GM18505 (cell line): ENCODE measurements around the gene MCRIP2.

ENCODE experiments used
- ATAC-seq: cut with Tn5 transposase; IDR thresholded peaks from one replicate; pipeline ENCODE4 v1.9.1; 2021; ENCODE audit not compliant: unreplicated experiment
- POLR2A ChIP-seq: IDR thresholded peaks from 4 replicates; pipeline ENCODE4 v1.6.1; 2011; ENCODE audit warnings: borderline replicate concordance; ENCODE audit not compliant: insufficient read depth, insufficient read length; ENCODE audit errors: extremely low read depth

The MCRIP2 gene

DNA sequence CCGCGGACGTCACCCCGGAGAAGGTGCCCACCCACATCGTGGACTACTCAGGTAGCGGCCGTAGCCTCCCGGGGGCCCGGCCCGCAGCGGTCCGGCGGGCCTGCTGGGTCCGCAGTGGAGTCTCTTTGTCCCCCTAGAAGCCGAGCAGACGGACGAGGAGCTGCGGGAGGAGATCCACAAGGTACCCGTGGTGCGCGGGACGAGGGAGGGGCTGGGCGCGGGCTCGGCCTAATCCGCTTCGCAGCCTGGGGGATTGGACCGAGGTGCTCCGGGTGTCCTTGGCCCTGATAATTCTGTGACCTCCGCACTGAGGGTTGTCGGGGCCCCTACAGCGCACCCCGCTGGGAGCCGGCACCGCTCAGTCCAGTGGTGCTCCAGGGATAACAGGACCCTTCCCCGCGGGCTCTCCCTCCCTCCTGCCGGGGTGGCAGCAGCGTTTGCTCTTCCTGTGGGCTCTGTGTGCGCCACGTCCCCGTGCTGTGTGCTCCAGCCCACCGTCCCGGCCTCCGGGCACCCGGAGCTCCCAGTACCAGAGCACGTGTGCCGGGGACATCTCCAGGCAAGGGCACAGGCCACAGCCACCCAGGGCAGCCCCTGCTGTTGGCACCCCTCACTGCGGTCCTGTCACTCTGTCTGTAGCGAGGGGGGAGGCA is 27.0 kb downstream of the MCRIP2 start:
- no peak for TF ChIP-seq POLR2A
- peak; percentile 1 for ATAC-seq

DNA sequence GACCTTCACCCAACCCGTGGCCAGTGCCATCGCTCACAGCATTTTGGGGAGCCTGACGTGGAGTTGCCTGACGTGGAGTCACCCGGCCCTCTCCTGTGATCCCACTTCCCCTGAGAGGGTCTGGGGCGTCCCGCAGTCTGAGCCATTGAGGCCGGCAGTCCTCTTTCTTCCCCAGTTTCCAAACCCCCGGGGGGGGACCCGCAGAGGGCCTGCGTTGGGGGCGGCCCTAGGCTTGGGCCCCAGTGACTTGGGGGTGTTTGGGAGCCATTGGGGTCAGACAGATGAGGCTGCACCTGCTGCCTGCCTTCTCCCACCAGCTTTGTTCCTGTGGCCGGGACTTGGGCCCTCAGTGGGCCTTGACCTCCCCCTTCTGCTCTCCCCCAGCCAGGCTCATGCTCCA is 28.0 kb downstream of the MCRIP2 start:
- no peak for ATAC-seq
- no peak for TF ChIP-seq POLR2A

DNA sequence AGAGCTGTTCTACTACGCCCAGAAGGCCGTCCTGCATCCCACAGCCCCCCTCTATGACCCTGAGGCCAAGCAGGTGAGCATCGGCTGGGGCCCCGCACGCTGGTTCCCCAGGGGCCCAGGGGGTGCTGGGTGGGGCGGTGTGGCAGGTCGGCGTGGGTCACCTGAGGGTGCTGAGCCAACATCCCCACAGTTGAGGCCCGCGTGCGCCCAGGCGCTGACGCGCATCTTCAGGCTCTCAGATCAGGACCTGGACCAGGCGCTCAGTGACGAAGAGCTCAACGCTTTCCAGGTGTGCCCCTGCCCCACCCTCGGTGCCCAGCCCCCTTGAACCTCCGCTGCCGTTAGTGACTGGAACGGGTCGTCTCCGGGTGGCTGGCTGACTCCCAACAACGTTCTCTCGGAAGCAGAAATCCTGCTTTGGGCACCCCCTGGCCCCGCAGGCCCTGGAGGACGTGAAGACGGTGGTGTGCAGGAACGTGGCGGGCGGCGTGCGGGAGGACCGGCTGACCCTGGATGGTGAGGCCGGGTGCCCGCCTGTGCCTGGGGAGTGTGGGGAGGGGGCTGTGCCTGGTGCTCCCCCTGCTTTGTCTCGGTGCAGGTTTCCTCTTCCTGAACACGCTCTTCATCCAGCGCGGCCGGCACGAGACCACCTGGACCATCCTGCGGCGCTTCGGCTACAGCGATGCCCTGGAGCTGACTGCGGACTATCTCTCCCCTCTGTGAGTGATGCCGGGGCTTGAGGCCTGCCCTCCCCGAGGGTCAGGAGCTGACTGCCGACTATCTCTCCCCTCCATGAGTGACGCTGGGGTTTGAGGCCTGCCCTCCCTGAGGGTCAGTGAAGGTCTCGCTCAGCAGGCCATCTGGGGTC is 29.1 kb downstream of the MCRIP2 start:
- no peak for ATAC-seq
- TF ChIP-seq POLR2A, result no peak

DNA sequence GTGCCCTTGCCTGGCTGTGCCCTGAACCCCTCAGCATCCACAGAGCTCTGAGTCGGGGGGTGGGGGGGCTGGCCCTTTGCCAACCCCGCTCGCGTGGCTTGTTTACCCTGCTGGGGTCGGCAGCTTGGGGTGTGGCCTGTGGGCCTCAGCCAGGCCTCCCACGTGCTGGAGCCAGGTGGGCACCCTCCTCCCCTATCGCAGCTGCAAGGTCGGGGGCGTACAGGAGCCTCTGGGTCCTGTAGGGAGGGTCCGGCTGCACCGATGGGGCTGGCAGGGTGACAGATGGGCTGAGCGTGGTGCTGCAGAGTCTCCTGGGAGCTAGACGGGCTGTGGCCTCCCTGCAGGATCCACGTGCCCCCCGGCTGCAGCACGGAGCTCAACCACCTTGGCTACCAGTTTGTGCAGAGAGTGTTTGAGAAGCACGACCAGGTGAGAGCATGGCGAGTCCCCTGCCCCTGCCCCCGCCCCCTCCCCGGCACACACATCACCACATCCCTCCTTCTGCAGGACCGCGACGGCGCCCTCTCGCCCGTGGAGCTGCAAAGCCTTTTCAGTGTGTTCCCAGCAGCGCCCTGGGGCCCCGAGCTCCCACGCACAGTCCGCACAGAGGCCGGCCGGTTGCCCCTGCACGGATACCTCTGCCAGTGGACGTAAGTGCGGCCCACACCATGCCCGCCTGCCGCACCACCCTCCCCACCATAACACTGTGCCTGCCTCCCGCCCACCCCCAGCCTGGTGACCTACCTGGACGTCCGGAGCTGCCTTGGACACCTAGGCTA is 29.9 kb downstream of the MCRIP2 start:
- ATAC-seq, result no peak

DNA sequence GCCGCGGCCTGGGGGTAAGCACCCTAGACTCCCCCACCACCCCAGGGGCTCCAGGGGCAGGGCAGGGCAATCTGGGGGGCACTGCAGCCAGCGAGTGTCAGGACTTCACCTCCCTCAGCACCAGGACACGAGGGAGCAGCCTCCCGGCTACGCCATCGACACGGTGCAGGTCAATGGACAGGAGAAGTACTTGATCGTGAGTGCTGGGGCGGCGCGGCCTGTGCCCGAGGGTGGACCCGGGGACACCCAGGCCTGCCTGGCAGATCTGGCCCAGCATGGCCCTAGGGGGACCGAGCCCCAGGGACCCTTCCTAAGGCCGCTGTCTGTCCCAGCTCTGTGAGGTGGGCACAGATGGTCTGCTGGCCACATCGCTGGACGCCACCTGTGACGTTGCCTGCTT is 30.7 kb downstream of the MCRIP2 start:
- ATAC-seq, result no peak
- TF ChIP-seq POLR2A, result no peak

More for the DNA sequence above, 29.9 kb downstream of the MCRIP2 start:
- no peak for TF ChIP-seq POLR2A

DNA sequence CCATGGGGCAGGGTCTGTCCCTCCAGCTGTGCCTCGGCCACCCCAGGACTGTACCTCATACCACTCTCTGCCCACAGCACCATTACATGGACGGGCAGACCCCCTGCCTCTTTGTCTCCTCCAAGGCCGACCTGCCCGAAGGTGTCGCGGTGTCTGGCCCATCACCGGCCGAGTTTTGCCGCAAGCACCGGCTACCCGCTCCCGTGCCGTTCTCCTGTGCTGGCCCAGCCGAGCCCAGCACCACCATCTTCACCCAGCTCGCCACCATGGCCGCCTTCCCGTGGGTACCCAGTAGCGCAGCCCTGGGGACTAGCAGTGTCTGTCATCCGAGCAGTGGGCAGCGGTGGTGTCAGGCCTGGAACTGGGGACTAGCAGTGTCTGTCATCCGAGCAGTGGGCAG is 31.2 kb downstream of the MCRIP2 start:
- no peak for TF ChIP-seq POLR2A
- no peak for ATAC-seq

DNA sequence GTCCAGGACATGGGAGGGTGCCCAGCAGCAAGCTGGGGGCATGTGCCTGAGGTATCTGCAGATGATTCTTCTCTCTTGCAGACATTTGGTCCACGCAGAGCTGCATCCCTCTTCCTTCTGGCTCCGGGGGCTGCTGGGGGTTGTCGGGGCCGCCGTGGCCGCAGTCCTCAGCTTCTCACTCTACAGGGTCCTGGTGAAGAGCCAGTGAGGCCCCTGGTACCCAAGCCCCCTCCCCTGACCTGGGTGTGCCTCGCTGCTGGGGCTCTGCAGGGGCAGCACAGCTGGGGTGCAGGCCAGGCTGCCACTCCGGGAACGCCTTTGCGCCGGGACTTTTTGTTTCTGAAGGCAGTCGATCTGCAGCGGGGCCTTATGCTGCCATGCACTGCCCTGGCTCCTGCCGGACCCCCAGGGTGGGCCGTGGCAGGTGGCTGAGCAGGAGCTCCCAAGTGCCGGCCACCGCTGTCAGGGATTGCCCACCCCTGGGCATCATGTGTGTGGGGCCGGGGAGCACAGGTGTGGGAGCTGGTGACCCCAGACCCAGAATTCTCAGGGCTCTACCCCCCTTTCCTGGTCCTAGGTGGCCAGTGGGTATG is 31.9 kb downstream of the MCRIP2 start:
- no peak for TF ChIP-seq POLR2A
- no peak for ATAC-seq

DNA sequence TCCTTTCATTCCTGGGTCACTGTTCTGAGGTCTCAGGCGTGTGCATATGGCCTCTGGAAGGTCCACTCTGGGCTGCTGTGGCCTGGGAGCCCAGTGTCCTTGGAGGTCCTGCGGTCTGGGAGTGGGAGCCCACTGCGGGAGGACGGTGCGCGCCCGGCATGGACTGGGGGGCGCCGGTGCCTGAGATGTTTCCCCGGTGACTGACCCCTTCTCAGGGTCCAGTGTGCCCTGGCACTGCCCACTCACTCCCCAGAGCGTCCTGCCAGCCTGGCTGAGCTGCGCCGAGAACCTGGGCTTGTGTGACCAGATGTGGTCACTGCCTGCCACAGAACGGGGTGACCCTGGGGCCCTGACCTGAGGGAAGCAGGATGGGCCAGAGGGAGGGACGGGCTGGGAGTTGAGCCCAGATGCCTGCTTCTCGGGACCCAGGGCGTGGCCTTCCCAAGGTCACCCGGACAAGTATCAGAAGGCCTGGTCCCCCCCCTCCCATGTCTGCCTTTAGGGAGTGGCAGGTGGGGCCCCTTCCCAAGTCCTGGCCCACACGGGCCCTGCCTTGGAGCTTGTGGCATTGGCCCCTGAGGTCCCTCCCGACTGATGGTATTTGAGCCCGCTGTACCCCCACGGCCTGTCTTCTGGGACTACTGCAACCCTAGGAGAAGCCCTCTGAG is 32.7 kb downstream of the MCRIP2 start:
- ATAC-seq, result no peak
- TF ChIP-seq POLR2A, result peak; percentile 21

DNA sequence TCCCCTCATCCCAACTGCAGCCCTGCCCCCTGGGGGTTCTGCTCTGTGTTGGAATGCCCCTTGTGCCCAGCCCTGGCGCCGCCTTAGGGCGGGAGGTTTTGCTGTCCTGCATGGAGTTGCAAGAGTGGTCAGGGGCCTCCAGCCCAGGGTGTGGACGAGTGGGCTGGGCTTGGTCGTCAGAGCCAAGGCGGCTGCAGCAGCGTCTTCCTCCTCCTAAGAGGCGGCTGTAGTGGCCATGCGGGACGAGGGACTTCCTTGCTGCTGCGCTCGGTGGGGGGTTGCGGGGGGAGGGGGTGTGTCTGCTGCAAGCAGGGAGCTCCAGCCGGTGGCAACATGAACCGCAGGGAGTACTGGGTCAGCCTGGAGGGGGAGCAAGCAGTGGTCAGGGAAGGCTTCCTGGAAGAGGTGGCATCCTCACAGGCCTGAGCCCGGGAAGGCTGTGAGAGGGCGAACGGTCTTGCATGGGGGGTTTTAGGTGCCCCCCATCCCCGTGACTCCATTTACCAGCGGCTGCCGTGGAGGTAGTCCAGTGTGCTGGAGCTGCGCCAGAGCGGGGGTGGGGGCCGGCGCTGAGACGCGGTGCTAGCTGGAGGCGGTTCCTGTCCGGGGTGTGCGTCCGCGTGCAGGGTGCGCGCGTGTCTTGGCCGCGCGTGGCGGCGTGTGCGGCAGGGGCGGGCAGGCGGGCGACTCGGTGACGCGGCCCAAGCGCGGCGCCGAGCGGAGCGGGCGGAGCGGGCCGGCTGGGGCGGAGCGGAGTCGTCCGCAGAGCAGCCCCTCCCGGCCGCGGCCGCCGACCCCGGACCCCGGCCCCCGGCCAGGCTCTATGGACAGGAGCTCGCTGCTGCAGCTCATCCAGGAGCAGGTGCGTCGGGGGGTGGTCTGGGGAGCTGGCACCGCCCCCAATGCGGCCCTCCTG is 33.6 kb downstream of the MCRIP2 start, which contains the start of gene RHBDL1:
RHBDL1 (plus strand) TSS at position 704 of the 916 bp plus-strand sequence; CDS start at position 824, 120 bp downstream.
- ATAC-seq, result no peak
- peak; percentile 17 for TF ChIP-seq POLR2A

DNA sequence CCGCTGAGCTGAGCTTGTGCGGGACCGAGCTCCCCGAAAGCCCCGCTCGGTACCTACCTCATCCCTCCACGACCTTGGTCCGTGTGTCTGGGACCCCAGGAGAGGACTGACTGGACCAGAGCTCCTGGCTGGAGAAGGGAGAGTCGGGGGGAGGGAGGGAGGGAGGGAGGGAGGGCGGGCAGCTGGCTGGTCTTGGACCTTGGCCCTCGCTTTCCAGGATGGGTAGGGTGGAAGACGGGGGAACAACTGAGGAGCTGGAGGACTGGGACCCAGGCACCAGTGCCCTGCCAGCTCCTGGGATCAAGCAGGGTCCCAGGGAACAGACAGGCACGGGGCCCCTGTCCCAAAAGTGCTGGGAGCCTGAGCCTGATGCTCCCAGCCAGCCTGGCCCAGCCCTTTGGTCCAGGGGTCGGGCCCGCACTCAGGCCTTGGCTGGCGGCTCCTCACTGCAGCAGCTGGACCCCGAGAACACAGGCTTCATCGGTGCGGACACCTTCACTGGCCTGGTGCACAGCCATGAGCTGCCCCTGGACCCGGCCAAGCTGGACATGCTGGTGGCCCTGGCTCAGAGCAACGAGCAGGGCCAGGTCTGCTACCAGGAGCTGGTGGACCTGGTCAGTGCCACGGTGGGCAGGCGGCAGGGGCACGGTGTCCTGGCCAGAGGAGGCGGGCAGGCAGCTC is 34.4 kb downstream of the MCRIP2 start:
- ATAC-seq, result no peak
- TF ChIP-seq POLR2A, result no peak

DNA sequence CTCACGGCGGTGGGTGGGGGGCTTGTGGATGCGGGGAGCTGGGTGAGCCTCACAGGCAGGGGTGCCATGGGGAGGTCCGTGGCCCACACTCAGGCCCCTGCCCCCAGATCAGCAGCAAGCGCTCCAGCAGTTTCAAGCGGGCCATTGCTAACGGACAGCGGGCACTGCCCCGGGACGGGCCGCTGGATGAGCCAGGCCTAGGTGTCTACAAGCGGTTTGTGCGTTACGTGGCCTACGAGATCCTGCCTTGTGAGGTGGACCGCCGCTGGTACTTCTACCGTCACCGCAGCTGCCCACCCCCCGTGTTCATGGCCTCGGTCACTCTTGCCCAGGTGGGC is 34.9 kb downstream of the MCRIP2 start:
- ATAC-seq, result no peak
- no peak for TF ChIP-seq POLR2A
